H9 (cell line): ENCODE results near the gene FOXN1. TPM values are rescaled to one million over a fixed set of nuclear protein-coding genes. Genes with fewer than 3 reads are reported as not detected.

Source experiments
- DNase-seq: peaks from one replicate; pipeline ENCODE4 v3.0.0-alpha.2; 2017
- H2AFZ ChIP-seq: one replicate; pipeline ENCODE4 v1.6.1; 2013; ENCODE audit warnings: mild to moderate bottlenecking, low read length, control low read depth, moderate library complexity
- H2AK5ac ChIP-seq: 2 replicates; pipeline ENCODE4 v1.6.1; 2013; ENCODE audit warnings: low read length, control low read depth, mixed read lengths; ENCODE audit not compliant: insufficient read length
- H2BK120ac ChIP-seq: one replicate; pipeline ENCODE4 v1.6.1; 2013; ENCODE audit warnings: low read depth, mild to moderate bottlenecking, low read length, control low read depth, inconsistent platforms; ENCODE audit not compliant: poor library complexity, severe bottlenecking
- H2BK12ac ChIP-seq: 2 replicates; pipeline ENCODE4 v1.6.1; 2013; ENCODE audit warnings: low read length, control low read depth, mixed read lengths, low read depth; ENCODE audit not compliant: insufficient read length
- H2BK15ac ChIP-seq: 2 replicates; pipeline ENCODE4 v1.6.1; 2013; ENCODE audit warnings: low read depth, low read length, control low read depth
- H2BK20ac ChIP-seq: one replicate; pipeline ENCODE4 v1.6.1; 2013; ENCODE audit warnings: low read depth, mild to moderate bottlenecking, low read length, control low read depth, inconsistent platforms; ENCODE audit not compliant: poor library complexity, severe bottlenecking
- H2BK5ac ChIP-seq: 2 replicates; pipeline ENCODE4 v1.6.1; 2013; ENCODE audit warnings: low read length, control low read depth, mixed read lengths; ENCODE audit not compliant: insufficient read length
- H3K14ac ChIP-seq: 2 replicates; pipeline ENCODE4 v1.6.1; 2013; ENCODE audit warnings: low read length, control low read depth; ENCODE audit not compliant: insufficient read depth
- H3K18ac ChIP-seq: 2 replicates; pipeline ENCODE4 v1.6.1; 2013; ENCODE audit warnings: low read depth, mild to moderate bottlenecking, mixed read lengths, low read length, control low read depth; ENCODE audit not compliant: insufficient read length
- H3K23ac ChIP-seq: 2 replicates; pipeline ENCODE4 v1.6.1; 2013; ENCODE audit warnings: low read length, control low read depth, mixed read lengths, low read depth; ENCODE audit not compliant: insufficient read length
- H3K23me2 ChIP-seq: 2 replicates; pipeline ENCODE4 v1.6.1; 2013; ENCODE audit warnings: low read depth, mild to moderate bottlenecking, mixed read lengths, low read length, control low read depth; ENCODE audit not compliant: insufficient read length, poor library complexity, severe bottlenecking
- H3K27ac ChIP-seq: 2 replicates; pipeline ENCODE4 v1.5.1; 2013; ENCODE audit warnings: low read length, control low read depth, mixed read lengths, low read depth; ENCODE audit not compliant: insufficient read length
- H3K27me3 ChIP-seq: 2 replicates; pipeline ENCODE4 v1.6.1; 2013; ENCODE audit warnings: low read length, control low read depth, inconsistent platforms; ENCODE audit not compliant: insufficient read depth
- H3K4ac ChIP-seq: 2 replicates; pipeline ENCODE4 v1.6.1; 2013; ENCODE audit warnings: low read depth, mild to moderate bottlenecking, control low read depth, inconsistent platforms, low read length, moderate library complexity
- H3K4me1 ChIP-seq: 2 replicates; pipeline ENCODE4 v1.6.1; 2013; ENCODE audit warnings: low read length, control low read depth, inconsistent platforms; ENCODE audit not compliant: insufficient read depth
- H3K4me2 ChIP-seq: 2 replicates; pipeline ENCODE4 v1.6.1; 2013; ENCODE audit warnings: low read length, control low read depth, mixed read lengths; ENCODE audit not compliant: insufficient read length, insufficient read depth
- H3K56ac ChIP-seq: 2 replicates; pipeline ENCODE4 v1.6.1; 2013; ENCODE audit warnings: low read depth, mild to moderate bottlenecking, mixed read lengths, low read length, control low read depth; ENCODE audit not compliant: insufficient read length
- H3K79me1 ChIP-seq: 2 replicates; pipeline ENCODE4 v1.6.1; 2013; ENCODE audit warnings: low read depth, mild to moderate bottlenecking, moderate library complexity, low read length, control low read depth, inconsistent platforms; ENCODE audit not compliant: insufficient read depth, poor library complexity, severe bottlenecking
- H3K79me2 ChIP-seq: 2 replicates; pipeline ENCODE4 v1.6.1; 2013; ENCODE audit warnings: low read length, control low read depth, inconsistent platforms; ENCODE audit not compliant: insufficient read depth
- H3K9ac ChIP-seq: 2 replicates; pipeline ENCODE4 v1.6.1; 2013; ENCODE audit warnings: low read length, control low read depth, mixed read lengths; ENCODE audit not compliant: insufficient read length; ENCODE audit errors: extremely low read depth
- H3K9me3 ChIP-seq: one replicate; pipeline ENCODE4 v1.6.1; 2013; ENCODE audit warnings: low read depth, low read length, inconsistent platforms; ENCODE audit not compliant: control insufficient read depth
- H3T11ph ChIP-seq: one replicate; pipeline ENCODE4 v1.6.1; 2013; ENCODE audit warnings: mild to moderate bottlenecking, low read length, control low read depth, inconsistent platforms
- H4K20me1 ChIP-seq: one replicate; pipeline ENCODE4 v1.6.1; 2013; ENCODE audit not compliant: control insufficient read depth, insufficient read length, insufficient read depth
- H4K5ac ChIP-seq: 2 replicates; pipeline ENCODE4 v1.6.1; 2013; ENCODE audit warnings: low read depth, mild to moderate bottlenecking, mixed read lengths, low read length, control low read depth; ENCODE audit not compliant: insufficient read length
- H4K8ac ChIP-seq: replicated peaks from 2 replicates; pipeline ENCODE4 v1.6.1; 2013; ENCODE audit warnings: low read length, control low read depth, mixed read lengths, low read depth; ENCODE audit not compliant: insufficient read length
- H4K91ac ChIP-seq: 2 replicates; pipeline ENCODE4 v1.6.1; 2013; ENCODE audit warnings: low read depth, mild to moderate bottlenecking, moderate library complexity, mixed read lengths, low read length, control low read depth; ENCODE audit not compliant: insufficient read length
- H3K27ac Mint-ChIP-seq, 3 experiments: 2 replicates in 2 of 3; 3 replicates in 1 of 3; pipeline ENCODE4 v1.8.0; 2020 to 2021; ENCODE audit warnings: mixed read lengths in 3 of 3, mild to moderate bottlenecking in 1 of 3, moderate library complexity in 1 of 3
- H3K27me3 Mint-ChIP-seq: 2 replicates; pipeline ENCODE4 v1.8.0; 2021; ENCODE audit warnings: low read depth, mild to moderate bottlenecking, moderate library complexity, mixed read lengths
- H3K36me3 Mint-ChIP-seq, 3 experiments: 2 replicates in 2 of 3; 3 replicates in 1 of 3; pipeline ENCODE4 v1.8.0; 2020 to 2021; ENCODE audit warnings: low read depth in 3 of 3, mixed read lengths in 3 of 3; ENCODE audit not compliant: insufficient read depth in 1 of 3
- H3K4me1 Mint-ChIP-seq, 2 experiments: 2 replicates each; pipeline ENCODE4 v1.8.0; 2020; ENCODE audit warnings: mixed read lengths in 2 of 2
- H3K4me3 Mint-ChIP-seq, 2 experiments: 2 replicates in 1 of 2; 3 replicates in 1 of 2; pipeline ENCODE4 v1.8.0; 2020 to 2021; ENCODE audit warnings: mild to moderate bottlenecking in 2 of 2, mixed read lengths in 2 of 2, moderate library complexity in 1 of 2
- H3K9me3 Mint-ChIP-seq, 2 experiments: 2 replicates in 1 of 2; 3 replicates in 1 of 2; pipeline ENCODE4 v1.8.0; 2020; ENCODE audit warnings: mild to moderate bottlenecking in 2 of 2, mixed read lengths in 2 of 2, moderate library complexity in 1 of 2
- WGBS: extraction: QIAGEN DNeasy Blood & Tissue Kit; methylation state at CpG from one replicate; pipeline ENCODE4 v1.1.7; 2013; ENCODE audit warnings: missing lambda C conversion rate, low lambda C conversion rate, mixed read lengths; ENCODE audit not compliant: insufficient read length; ENCODE audit errors: extremely low coverage; 5-methylcytosine and 5-hydroxymethylcytosine counted together
- total RNA-seq: library from RNA; stranded (reverse); gene quantifications from 2 replicates; pipeline ENCODE4 v1.2.1, GENCODE V29; 2021
- TF ChIP-seq, protein P1 (sequence below): fragments of 200-600 bp; sonication (generic); conservative IDR thresholded peaks from 3 replicates; pipeline ENCODE4 v1.8.0; 2021; ENCODE audit warnings: antibody characterized with exemption, mild to moderate bottlenecking

The FOXN1 gene
- total RNA-seq, 1 experiment from 2014 or later: not detected

DNA sequence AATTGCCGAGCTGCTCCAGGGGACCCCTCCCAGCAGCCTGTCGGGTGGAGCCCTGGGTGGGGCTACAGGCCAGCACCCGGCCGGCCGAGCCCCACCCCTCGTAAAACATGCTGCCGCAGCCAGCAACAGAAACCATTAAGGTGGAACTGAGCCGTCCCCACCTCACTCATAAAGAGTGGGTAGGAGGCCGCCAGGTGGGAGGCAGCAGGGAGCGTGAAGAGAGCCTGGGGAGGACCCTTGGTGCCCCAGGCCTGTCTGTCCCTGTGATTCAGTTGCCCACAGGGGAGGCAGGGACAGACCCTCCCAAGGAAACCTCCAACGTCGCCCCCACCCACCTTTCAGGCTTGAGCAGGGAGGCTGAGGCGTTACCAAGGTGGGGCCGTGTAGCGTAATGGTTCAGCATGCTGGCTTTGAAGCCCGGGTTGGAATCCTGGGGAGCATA is 8.4 kb downstream of the FOXN1 start:
- no peak overlapping the region for H3K4me2 ChIP-seq
- no peak overlapping the region for H3K27ac ChIP-seq
- no peak overlapping the region for H4K5ac ChIP-seq
- H2AFZ ChIP-seq: no peak overlapping the region
- no peak overlapping the region for H4K91ac ChIP-seq
- DNase-seq: no peak
- H3K23me2 ChIP-seq: no peaks in the 10 kb centered on the region
- no peak overlapping the region for H3K4ac ChIP-seq
- H3K79me2 ChIP-seq: no peaks in the 10 kb centered on the region
- no peak overlapping the region for H3K56ac ChIP-seq
- no peak overlapping the region for H4K8ac ChIP-seq
- no peak overlapping the region for H3K23ac ChIP-seq
- no peak overlapping the region for H2BK12ac ChIP-seq
- no peak overlapping the region for H3K9ac ChIP-seq
- Mint-ChIP-seq H3K36me3 (no peaks in the 10 kb centered on the region), H3K4me1 (peaks cover 4 to 7% of the 10 kb centered on the region in 2 experiments; a peak in 1 of 4 replicates), H3K27ac (no peak overlapping the region), H3K27me3 (peaks cover 29% of the 10 kb centered on the region), H3K9me3 (peaks cover 2 to 5% of the 10 kb centered on the region in 2 experiments; a peak in 2 of 5 replicates), H3K4me3 (no peak overlapping the region)
- H3T11ph ChIP-seq: no peak overlapping the region
- no peak overlapping the region for H2AK5ac ChIP-seq
- H3K9me3 ChIP-seq: no peaks in the 10 kb centered on the region
- no peaks in the 10 kb centered on the region for H4K20me1 ChIP-seq
- H3K14ac ChIP-seq: no peak overlapping the region
- TF ChIP-seq, protein P1, sequence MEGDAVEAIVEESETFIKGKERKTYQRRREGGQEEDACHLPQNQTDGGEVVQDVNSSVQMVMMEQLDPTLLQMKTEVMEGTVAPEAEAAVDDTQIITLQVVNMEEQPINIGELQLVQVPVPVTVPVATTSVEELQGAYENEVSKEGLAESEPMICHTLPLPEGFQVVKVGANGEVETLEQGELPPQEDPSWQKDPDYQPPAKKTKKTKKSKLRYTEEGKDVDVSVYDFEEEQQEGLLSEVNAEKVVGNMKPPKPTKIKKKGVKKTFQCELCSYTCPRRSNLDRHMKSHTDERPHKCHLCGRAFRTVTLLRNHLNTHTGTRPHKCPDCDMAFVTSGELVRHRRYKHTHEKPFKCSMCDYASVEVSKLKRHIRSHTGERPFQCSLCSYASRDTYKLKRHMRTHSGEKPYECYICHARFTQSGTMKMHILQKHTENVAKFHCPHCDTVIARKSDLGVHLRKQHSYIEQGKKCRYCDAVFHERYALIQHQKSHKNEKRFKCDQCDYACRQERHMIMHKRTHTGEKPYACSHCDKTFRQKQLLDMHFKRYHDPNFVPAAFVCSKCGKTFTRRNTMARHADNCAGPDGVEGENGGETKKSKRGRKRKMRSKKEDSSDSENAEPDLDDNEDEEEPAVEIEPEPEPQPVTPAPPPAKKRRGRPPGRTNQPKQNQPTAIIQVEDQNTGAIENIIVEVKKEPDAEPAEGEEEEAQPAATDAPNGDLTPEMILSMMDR: no peak
- H2BK20ac ChIP-seq: no peak overlapping the region
- no peaks in the 10 kb centered on the region for H3K79me1 ChIP-seq
- H2BK120ac ChIP-seq: no peak overlapping the region
- no CpG with 5 or more reads among the region's 16 CpGs for WGBS
- no peak overlapping the region for H3K18ac ChIP-seq
- H2BK15ac ChIP-seq: no peak overlapping the region
- H2BK5ac ChIP-seq: no peak overlapping the region
- H3K27me3 ChIP-seq: no peaks in the 10 kb centered on the region
- H3K4me1 ChIP-seq: no peaks in the 10 kb centered on the region
